ENCODE measurements around the gene TRPC4. TPM values are rescaled to one million over a fixed set of nuclear protein-coding genes. Genes with fewer than 3 reads are reported as not detected.

TRPC4 gene
- total RNA-seq, 1 experiment from 2014 or later, result 0.10 TPM

- intact Hi-C loops (cut with micrococcal nuclease; ENCODE audit: unreplicated experiment), result no loop called here
- ChIA-PET CTCF (no interaction called here), POLR2A (no interaction called here)
These were observed 100.0 kb downstream of the TRPC4 start for GRCh38 chr13:37769545-37769944.

GRCh38 chr13:37769078-37769477 lies 100.5 kb downstream of the TRPC4 start:
- no peaks in the 10 kb centered on the region for H3K9me3 ChIP-seq (ENCODE audit: control insufficient read depth, insufficient read depth, low read depth, low read length)
- in situ Hi-C loops (cut with HindIII; ENCODE audit: low pct_unique_long_range_greater_than_20kb, low sequenced_read_pairs) (no loop called here), intact Hi-C loops (cut with micrococcal nuclease; ENCODE audit: unreplicated experiment) (no loop called here)
- DNase-seq (ENCODE audit: low read depth, low spot score), result no peak
- no peak overlapping the region for H3K4me3 ChIP-seq (ENCODE audit: low read depth in 2 of 2, low read length in 2 of 2)
- no TSS peak for BruUV-seq (replicated peaks)
- no peak; the same call in 1 of the 2 replicates for TF ChIP-seq CTCF (IDR thresholded peaks at IDR 0.05)
- TF ChIP-seq POLR2AphosphoS5 (IDR thresholded peaks at IDR 0.05; ENCODE audit: low read depth, low read length), result no peak
- TF ChIP-seq TCF7L2 (IDR thresholded peaks at IDR 0.05; ENCODE audit: low read depth, low read length), result no peak
- no peak for TF ChIP-seq REST (IDR thresholded peaks at IDR 0.05; ENCODE audit: insufficient read depth in 1 of 2, low read depth in 2 of 2, low read length in 1 of 2)
- no peak for TF ChIP-seq SIN3A (IDR thresholded peaks at IDR 0.05; ENCODE audit: borderline replicate concordance, insufficient read depth, low read depth, low read length)
- no peaks in the 10 kb centered on the region for H3K27me3 ChIP-seq (ENCODE audit: control insufficient read depth, insufficient read depth, low read length)
- CTCF ChIA-PET, result interaction anchor here (0.6 kb wide), 1 partner anchor 101 kb away, joined by 3 read pairs; no protein-coding TSS in a partner anchor
- H3K4me1 ChIP-seq (ENCODE audit: control insufficient read depth, insufficient read depth, low read length), result no peaks in the 10 kb centered on the region
- ATAC-seq, result no peak
- no peaks in the 10 kb centered on the region for H3K36me3 ChIP-seq (ENCODE audit: control insufficient read depth, insufficient read depth, low read length)
- POLR2A ChIA-PET, result no interaction called here
- H3K27ac ChIP-seq (ENCODE audit: low read length), result no peak overlapping the region

More at GRCh38 chr13:37769545-37769944, 100.0 kb downstream of the TRPC4 start:
- TF ChIP-seq SIN3A (IDR thresholded peaks at IDR 0.05; ENCODE audit: borderline replicate concordance, insufficient read depth, low read depth, low read length) (no peak), CTCF (IDR thresholded peaks at IDR 0.05) (no peak), REST (IDR thresholded peaks at IDR 0.05; ENCODE audit: insufficient read depth in 1 of 2, low read depth in 2 of 2, low read length in 1 of 2) (no peak), POLR2AphosphoS5 (IDR thresholded peaks at IDR 0.05; ENCODE audit: low read depth, low read length) (no peak), TCF7L2 (IDR thresholded peaks at IDR 0.05; ENCODE audit: low read depth, low read length) (no peak)
- Histone ChIP-seq H3K4me3 (ENCODE audit: low read depth in 2 of 2, low read length in 2 of 2) (no peak overlapping the region), H3K4me1 (ENCODE audit: control insufficient read depth, insufficient read depth, low read length) (no peaks in the 10 kb centered on the region), H3K36me3 (ENCODE audit: control insufficient read depth, insufficient read depth, low read length) (no peaks in the 10 kb centered on the region), H3K27me3 (ENCODE audit: control insufficient read depth, insufficient read depth, low read length) (no peaks in the 10 kb centered on the region), H3K27ac (ENCODE audit: low read length) (no peak overlapping the region), H3K9me3 (ENCODE audit: control insufficient read depth, insufficient read depth, low read depth, low read length) (no peaks in the 10 kb centered on the region)
- no peak for ATAC-seq
- in situ Hi-C loops (cut with HindIII; ENCODE audit: low pct_unique_long_range_greater_than_20kb, low sequenced_read_pairs), result no loop called here
- no peak for DNase-seq (ENCODE audit: low read depth, low spot score)
- no TSS peak for BruUV-seq (replicated peaks)
